DOHH2 (cell line): ENCODE data around the gene COPS9.

ENCODE experiments used
- EZH2phosphoT487 ChIP-seq: fragments of 200-600 bp; sonication (generic); IDR thresholded peaks from 2 replicates; pipeline ENCODE4 v1.6.1; 2017; ENCODE audit warnings: borderline replicate concordance, mild to moderate bottlenecking, antibody characterized with exemption, low read length, moderate library complexity, mixed read lengths
- TF ChIP-seq, protein P1 (sequence below): fragments of 200-600 bp; sonication (generic); IDR thresholded peaks from one replicate; pipeline ENCODE4 v1.5.1; 2014; ENCODE audit warnings: antibody characterized with exemption, mild to moderate bottlenecking, low read depth, low read length; ENCODE audit not compliant: poor library complexity, severe bottlenecking

DNA sequence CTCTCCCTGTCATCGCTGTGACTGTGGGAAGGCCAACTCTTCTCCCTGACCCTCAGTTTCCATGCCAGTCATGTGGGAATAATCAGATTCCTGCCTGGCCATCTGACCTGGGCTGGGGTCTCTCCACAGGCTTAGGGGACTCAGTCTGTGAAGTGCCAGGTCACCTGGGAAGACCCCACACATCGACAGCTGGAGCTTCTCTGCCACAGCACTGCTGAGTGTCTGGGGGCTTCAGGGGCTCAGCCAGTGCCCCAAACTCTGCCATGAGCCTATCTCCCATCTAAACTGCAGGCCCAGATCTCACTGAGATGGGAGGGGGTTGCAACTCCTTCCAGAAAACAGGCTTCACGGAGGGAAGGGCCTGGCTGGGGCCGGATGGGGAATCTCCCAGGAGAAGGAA, 46.4 kb upstream of the COPS9 start:
- TF ChIP-seq, protein P1, sequence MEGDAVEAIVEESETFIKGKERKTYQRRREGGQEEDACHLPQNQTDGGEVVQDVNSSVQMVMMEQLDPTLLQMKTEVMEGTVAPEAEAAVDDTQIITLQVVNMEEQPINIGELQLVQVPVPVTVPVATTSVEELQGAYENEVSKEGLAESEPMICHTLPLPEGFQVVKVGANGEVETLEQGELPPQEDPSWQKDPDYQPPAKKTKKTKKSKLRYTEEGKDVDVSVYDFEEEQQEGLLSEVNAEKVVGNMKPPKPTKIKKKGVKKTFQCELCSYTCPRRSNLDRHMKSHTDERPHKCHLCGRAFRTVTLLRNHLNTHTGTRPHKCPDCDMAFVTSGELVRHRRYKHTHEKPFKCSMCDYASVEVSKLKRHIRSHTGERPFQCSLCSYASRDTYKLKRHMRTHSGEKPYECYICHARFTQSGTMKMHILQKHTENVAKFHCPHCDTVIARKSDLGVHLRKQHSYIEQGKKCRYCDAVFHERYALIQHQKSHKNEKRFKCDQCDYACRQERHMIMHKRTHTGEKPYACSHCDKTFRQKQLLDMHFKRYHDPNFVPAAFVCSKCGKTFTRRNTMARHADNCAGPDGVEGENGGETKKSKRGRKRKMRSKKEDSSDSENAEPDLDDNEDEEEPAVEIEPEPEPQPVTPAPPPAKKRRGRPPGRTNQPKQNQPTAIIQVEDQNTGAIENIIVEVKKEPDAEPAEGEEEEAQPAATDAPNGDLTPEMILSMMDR = no peak
- TF ChIP-seq EZH2phosphoT487 = no peak
